Activated T-cell treated with anti-CD3 and anti-CD28 coated beads, Interleukin-2, amount 50 U/mL, for 72 hours (primary cell): ENCODE measurements around the gene MXD4. TPM values are rescaled to one million over a fixed set of nuclear protein-coding genes. Genes with fewer than 3 reads are reported as not detected.

Source experiments
- ATAC-seq, 2 donors: fragments of 150-1000 bp; cut with Tn5 transposase; replicated peaks in 1 of 2; 2 replicates each; pipeline ENCODE4 v1.10.0; 2021; ENCODE audit warnings: moderate library complexity in 2 of 2, mild to moderate bottlenecking in 1 of 2
- DNase-seq, 2 donors: peaks; one replicate each; pipeline ENCODE4 v3.0.0; 2021 to 2022; ENCODE audit warnings: mixed read lengths in 1 of 2
- H3K27ac Mint-ChIP-seq: one replicate; pipeline ENCODE4 v1.8.0; 2022; ENCODE audit warnings: mild to moderate bottlenecking, moderate library complexity, mixed read lengths
- H3K27me3 Mint-ChIP-seq: one replicate; pipeline ENCODE4 v1.8.0; 2022; ENCODE audit warnings: low read depth, mixed read lengths
- H3K36me3 Mint-ChIP-seq, 2 donors: one replicate each; pipeline ENCODE4 v1.8.0; 2022; ENCODE audit warnings: mixed read lengths in 2 of 2, mild to moderate bottlenecking in 1 of 2; ENCODE audit not compliant: insufficient read depth in 2 of 2
- H3K4me1 Mint-ChIP-seq: one replicate; pipeline ENCODE4 v1.8.0; 2022; ENCODE audit warnings: low read depth, mixed read lengths
- H3K4me3 Mint-ChIP-seq, 2 donors: one replicate each; pipeline ENCODE4 v1.8.0; 2022; ENCODE audit warnings: mild to moderate bottlenecking in 2 of 2, mixed read lengths in 2 of 2, moderate library complexity in 2 of 2
- H3K9me3 Mint-ChIP-seq, 2 donors: one replicate each; pipeline ENCODE4 v1.8.0; 2022; ENCODE audit warnings: mixed read lengths in 2 of 2
- total RNA-seq, 2 donors: library from RNA; stranded (reverse); gene quantifications; one replicate each; pipeline ENCODE4 v1.2.3, GENCODE V29; 2022

MXD4 gene
- total RNA-seq, 2 donors from 2014 or later, result 10.1 to 11.3 TPM

DNA sequence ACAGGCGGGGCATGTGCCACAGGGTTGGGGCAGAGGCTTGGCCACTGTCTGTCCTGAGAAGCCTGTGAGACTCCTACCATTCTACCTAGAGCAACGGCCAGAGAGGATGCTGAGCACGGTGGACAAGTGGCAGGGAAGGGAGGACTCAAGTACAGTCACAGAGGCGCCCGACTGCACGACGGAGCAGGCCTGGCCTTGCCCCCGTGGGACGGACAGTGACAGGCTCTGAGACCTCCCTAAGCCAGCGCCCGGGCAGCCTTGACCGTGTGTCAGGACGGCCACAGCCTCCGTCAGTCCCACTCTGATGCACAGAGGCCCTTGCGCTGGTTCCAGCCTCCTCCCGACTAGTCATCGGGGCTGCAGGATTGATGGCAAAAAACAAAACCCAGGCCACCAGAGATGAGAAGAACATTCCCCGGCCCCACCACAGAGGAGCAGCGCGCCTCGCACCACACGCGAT, 36.7 kb upstream of the MXD4 start:
- H3K9me3 Mint-ChIP-seq, result peaks cover 0 to 2% of the 10 kb centered on the region in 2 donors
- H3K27me3 Mint-ChIP-seq, result no peaks in the 10 kb centered on the region
- DNase-seq, result no peak
- peaks cover 34% of the 10 kb centered on the region for H3K4me1 Mint-ChIP-seq
- peak; percentile 8 to 10 for ATAC-seq
- no peak overlapping the region for H3K27ac Mint-ChIP-seq
- H3K4me3 Mint-ChIP-seq, result no peak overlapping the region
- H3K36me3 Mint-ChIP-seq, result peaks cover 3 to 5% of the 10 kb centered on the region in 2 donors

DNA sequence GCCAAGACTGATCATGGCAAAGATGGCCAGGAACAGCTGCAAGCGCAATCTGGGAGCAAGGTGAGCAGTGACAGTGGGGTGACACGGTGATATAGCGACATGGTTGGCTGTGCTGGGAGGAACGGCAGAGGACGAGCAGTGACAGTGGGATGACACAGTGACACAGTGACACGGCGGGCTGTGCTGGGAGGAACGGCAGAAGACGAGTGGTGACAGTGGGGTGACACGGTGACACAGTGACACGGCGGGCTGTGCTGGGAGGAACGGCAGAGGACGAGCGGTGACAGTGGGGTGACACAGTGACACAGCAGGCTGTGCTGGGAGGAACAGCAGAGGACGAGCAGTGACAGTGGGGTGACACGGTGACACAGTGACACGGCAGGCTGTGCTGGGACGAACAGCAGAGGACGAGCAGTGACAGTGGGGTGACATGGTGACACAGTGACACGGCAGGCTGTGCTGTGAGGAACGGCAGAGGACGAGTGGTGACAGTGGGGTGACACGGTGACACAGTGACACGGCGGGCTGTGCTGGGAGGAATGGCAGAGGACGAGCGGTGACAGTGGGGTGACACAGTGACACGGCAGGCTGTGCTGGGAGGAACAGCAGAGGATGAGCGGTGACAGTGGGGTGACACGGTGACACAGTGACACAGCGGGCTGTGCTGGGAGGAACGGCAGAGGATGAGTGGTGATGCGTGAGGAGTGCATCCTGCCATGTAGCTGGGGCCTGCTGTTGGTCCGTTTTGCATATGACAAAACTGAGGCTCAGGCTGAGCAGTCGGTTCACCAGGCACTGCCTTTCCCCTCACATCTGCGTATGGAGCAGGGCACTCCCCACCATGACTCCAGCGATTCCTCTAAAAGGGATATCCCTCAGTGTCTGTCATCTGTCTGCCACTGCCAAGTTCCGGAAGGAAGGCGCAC, 36.0 kb upstream of the MXD4 start:
- Mint-ChIP-seq H3K9me3 (peaks cover 0 to 2% of the 10 kb centered on the region in 2 donors), H3K4me1 (peaks cover 34% of the 10 kb centered on the region), H3K4me3 (peak overlapping the region in 1 of 2 donors; percentile 37), H3K27me3 (no peaks in the 10 kb centered on the region), H3K27ac (peak overlapping the region; percentile 4), H3K36me3 (peaks cover 3 to 5% of the 10 kb centered on the region in 2 donors)
- ATAC-seq (peak; percentile 48 to 49), DNase-seq (no peak)

- peak overlapping the region; percentile 4 for H3K27ac Mint-ChIP-seq
- H3K27me3 Mint-ChIP-seq, result no peaks in the 10 kb centered on the region
- peak overlapping the region in 1 of 2 donors; percentile 37 for H3K4me3 Mint-ChIP-seq
- H3K36me3 Mint-ChIP-seq, result peaks cover 3 to 5% of the 10 kb centered on the region in 2 donors
- ATAC-seq (peak; percentile 36 to 42), DNase-seq (no peak)
- peaks cover 34% of the 10 kb centered on the region for H3K4me1 Mint-ChIP-seq
- H3K9me3 Mint-ChIP-seq, result peaks cover 0 to 2% of the 10 kb centered on the region in 2 donors
Observed at GRCh38 chr4:2296631-2297601, 35.0 kb upstream of the MXD4 start.

- Mint-ChIP-seq H3K36me3 (peaks cover 3 to 5% of the 10 kb centered on the region in 2 donors), H3K27ac (no peak overlapping the region), H3K27me3 (no peaks in the 10 kb centered on the region), H3K4me1 (peaks cover 41% of the 10 kb centered on the region), H3K4me3 (no peak overlapping the region), H3K9me3 (peaks cover 0 to 2% of the 10 kb centered on the region in 2 donors)
- DNase-seq (no peak), ATAC-seq (no peak)
Observed at GRCh38 chr4:2295900-2296442, 34.1 kb upstream of the MXD4 start.

- ATAC-seq (no peak), DNase-seq (no peak)
- Mint-ChIP-seq H3K27me3 (no peaks in the 10 kb centered on the region), H3K36me3 (peaks cover 3 to 5% of the 10 kb centered on the region in 2 donors), H3K27ac (no peak overlapping the region), H3K4me1 (peaks cover 45% of the 10 kb centered on the region), H3K9me3 (peaks cover 0 to 2% of the 10 kb centered on the region in 2 donors), H3K4me3 (peak overlapping the region in 1 of 2 donors; percentile 29)
Observed at GRCh38 chr4:2295500-2295899, 33.6 kb upstream of the MXD4 start.

DNA sequence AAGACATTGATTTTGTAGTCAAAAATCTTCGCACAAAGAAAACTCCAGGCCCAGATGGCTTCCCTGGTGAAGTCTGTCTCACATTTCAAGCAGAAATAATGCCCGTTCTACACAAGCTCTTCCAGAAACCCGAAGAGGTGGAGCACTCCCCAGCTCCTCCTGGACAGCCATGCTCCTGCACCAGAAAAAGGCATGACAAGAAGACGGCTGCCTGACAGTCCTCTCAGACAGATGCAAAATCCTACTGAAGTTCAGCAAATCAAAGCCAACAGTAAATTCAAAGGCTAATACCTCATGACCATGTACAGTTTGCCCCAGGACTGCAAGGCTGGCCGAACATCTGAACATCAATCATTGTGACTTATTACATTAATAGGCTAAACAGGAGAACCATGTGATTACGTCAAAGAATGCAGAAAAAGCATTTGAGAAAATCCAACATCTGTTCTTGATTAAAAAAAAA, 30.8 kb upstream of the MXD4 start:
- H3K4me3 Mint-ChIP-seq, result no peak overlapping the region
- ATAC-seq (no peak), DNase-seq (no peak)
- peaks cover 0 to 2% of the 10 kb centered on the region in 2 donors for H3K9me3 Mint-ChIP-seq
- peaks cover 41% of the 10 kb centered on the region for H3K4me1 Mint-ChIP-seq
- H3K36me3 Mint-ChIP-seq, result peaks cover 3 to 5% of the 10 kb centered on the region in 2 donors
- no peaks in the 10 kb centered on the region for H3K27me3 Mint-ChIP-seq
- no peak overlapping the region for H3K27ac Mint-ChIP-seq

DNA sequence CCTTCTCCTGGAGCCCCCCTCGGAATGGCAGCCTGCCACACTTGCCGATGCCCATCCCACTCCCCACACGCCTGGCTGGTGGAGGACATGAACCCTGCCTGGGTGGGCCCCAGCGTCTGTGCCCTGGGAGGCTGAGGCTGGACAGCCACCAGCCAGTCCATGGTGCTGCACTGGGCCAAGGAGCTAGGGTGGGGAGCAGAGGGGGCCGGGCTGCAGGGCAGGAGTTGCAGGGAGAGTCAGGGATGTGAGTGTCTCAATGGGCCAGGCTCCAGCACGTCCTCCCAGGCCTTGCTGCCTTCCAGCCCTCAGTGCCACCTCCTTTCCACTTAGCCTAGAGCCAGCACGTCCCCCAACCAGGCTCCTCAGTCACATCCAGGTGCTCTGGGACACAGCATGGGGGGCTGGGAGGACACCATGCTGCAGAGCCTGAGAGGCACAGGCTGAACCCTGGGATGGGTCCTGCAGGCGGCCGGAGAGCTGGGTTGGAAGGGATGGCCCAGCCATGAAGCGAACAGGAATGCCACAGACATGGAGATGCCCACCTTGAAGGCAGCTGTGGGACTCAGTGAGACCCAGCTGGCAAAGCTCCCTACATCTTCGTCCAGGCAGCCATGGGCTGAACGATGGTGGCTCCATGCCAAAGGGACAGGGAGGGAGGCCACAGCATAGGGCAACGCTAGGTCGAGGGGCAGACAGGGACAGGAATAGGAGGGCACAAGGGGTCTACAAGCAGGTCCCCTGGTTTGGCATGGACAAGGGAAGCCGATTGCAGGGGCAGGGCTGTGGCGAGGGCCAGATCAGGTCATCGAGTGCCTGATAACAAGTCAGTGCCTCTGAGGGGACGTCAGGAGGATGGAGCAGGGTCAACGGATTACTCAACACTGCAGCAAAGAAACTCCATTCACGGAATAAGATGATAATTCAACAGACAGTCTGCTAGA, 30.1 kb upstream of the MXD4 start:
- no peak overlapping the region for H3K27ac Mint-ChIP-seq
- H3K4me3 Mint-ChIP-seq, result peak overlapping the region in 1 of 2 donors; percentile 77
- peaks cover 3 to 5% of the 10 kb centered on the region in 2 donors for H3K36me3 Mint-ChIP-seq
- no peak for DNase-seq
- no peak for ATAC-seq
- peaks cover 35% of the 10 kb centered on the region for H3K4me1 Mint-ChIP-seq
- peaks cover 0 to 2% of the 10 kb centered on the region in 2 donors for H3K9me3 Mint-ChIP-seq
- H3K27me3 Mint-ChIP-seq, result no peaks in the 10 kb centered on the region

- H3K4me3 Mint-ChIP-seq, result peak overlapping the region; percentile 77 to 82
- H3K27me3 Mint-ChIP-seq, result no peaks in the 10 kb centered on the region
- H3K9me3 Mint-ChIP-seq, result peaks cover 0 to 2% of the 10 kb centered on the region in 2 donors
- DNase-seq (peak; percentile 61 to 68), ATAC-seq (peak; percentile 84 to 90)
- peak overlapping the region; percentile 57 for H3K27ac Mint-ChIP-seq
- peaks cover 3 to 5% of the 10 kb centered on the region in 2 donors for H3K36me3 Mint-ChIP-seq
- peaks cover 29% of the 10 kb centered on the region for H3K4me1 Mint-ChIP-seq
Observed at GRCh38 chr4:2290974-2291704, 29.2 kb upstream of the MXD4 start.

GRCh38 chr4:2290488-2290887, 28.6 kb upstream of the MXD4 start:
- Mint-ChIP-seq H3K4me1 (peaks cover 23% of the 10 kb centered on the region), H3K36me3 (peaks cover 3 to 5% of the 10 kb centered on the region in 2 donors), H3K9me3 (peaks cover 0 to 2% of the 10 kb centered on the region in 2 donors), H3K27me3 (no peaks in the 10 kb centered on the region), H3K27ac (no peak overlapping the region), H3K4me3 (peak overlapping the region; percentile 77 to 82)
- DNase-seq, result no peak
- ATAC-seq, result peak; percentile 8 to 14

GRCh38 chr4:2289955-2290333, 28.0 kb upstream of the MXD4 start:
- Mint-ChIP-seq H3K4me3 (peak overlapping the region in 1 of 2 donors; percentile 50), H3K27me3 (no peaks in the 10 kb centered on the region), H3K36me3 (peaks cover 3 to 5% of the 10 kb centered on the region in 2 donors), H3K4me1 (peaks cover 17% of the 10 kb centered on the region), H3K27ac (no peak overlapping the region), H3K9me3 (peaks cover 0 to 2% of the 10 kb centered on the region in 2 donors)
- no peak for DNase-seq
- ATAC-seq, result no peak

DNA sequence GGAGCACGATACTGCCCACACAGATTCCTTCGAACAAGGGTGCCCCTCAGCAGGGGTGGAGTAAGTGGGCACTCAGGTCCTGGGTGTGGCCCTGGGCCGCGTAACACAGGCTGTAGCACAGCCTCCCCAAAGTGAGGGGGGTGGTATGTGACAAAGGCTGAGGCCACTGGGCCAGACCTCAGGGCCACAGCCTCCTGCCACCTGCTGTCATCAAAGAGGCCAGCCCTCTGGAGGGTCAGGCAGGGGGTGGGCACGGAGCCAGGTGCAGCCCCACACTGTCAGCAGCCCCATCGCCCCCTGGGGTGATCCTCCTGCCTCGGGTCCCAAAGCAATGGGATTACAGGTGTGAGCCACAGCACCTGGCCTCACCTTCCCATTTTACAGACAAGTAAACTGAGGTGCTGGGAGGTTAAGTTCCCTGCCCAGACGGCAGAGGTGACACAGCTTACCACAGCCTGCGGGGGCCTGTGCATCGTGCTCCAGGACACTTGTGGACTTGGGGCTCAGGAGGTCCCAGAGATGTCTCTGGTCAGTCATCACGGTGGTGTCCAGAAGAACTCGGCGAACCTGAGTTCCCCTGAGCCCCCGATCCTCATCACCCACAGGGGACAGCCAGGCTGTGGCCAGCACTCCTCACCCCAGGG, 27.5 kb upstream of the MXD4 start:
- ATAC-seq, result no peak
- Mint-ChIP-seq H3K4me3 (peak overlapping the region in 1 of 2 donors; percentile 50), H3K4me1 (peaks cover 17% of the 10 kb centered on the region), H3K27ac (no peak overlapping the region), H3K36me3 (peaks cover 3% of the 10 kb centered on the region in 2 donors), H3K9me3 (peaks cover 0 to 2% of the 10 kb centered on the region in 2 donors), H3K27me3 (no peaks in the 10 kb centered on the region)
- no peak for DNase-seq
